Neural progenitor cell (in vitro differentiated cells): Measurements from ENCODE around the gene PIGM.

ENCODE experiments used
- CTCF ChIP-seq: fragments of 200-600 bp; sonication (generic); IDR thresholded peaks from 2 replicates; pipeline ENCODE4 v1.5.1; 2017; ENCODE audit warnings: antibody characterized with exemption, mild to moderate bottlenecking
- EZH2phosphoT487 ChIP-seq: fragments of 200-600 bp; sonication (generic); IDR thresholded peaks from 2 replicates; pipeline ENCODE4 v1.6.1; 2017; ENCODE audit warnings: antibody characterized with exemption

- TF ChIP-seq CTCF (no peak), EZH2phosphoT487 (no peak)
Measured at GRCh38 chr1:160024195-160024905, 7.4 kb downstream of the PIGM start.
